Posterior vena cava (tissue), 2 donors: Measurements from ENCODE around the gene ICOSLG. TPM values are rescaled to one million over a fixed set of nuclear protein-coding genes. Genes with fewer than 3 reads are reported as not detected.
"Not testable (repeated sequence)": the region's sequence is repeated elsewhere in the genome, so short reads cannot be mapped to it uniquely, and the experiment has no call there.

Source experiments
- DNase-seq: peaks from one replicate; pipeline ENCODE4 v3.0.0-alpha.2; 2020; ENCODE audit warnings: low spot score
- intact Hi-C, 2 donors: fragments of 100-400 bp; cut with DNase I; formaldehyde crosslinking; loops; one replicate each; pipeline versions ENCODE4 v1.14.1 to v1.14.2; 2022 to 2023
- total RNA-seq, 2 donors: library from RNA; stranded (reverse); fragmentation: NEBNext Ultra II Directional; extraction: Animal tissue kit (Norgen Biotek cat#: 25700); gene quantifications; one replicate each; pipeline ENCODE4 v1.2.1, GENCODE V29; 2021
- donor health status: DM: yes; HTN: yes; CAD: no.
- donor health status: DM: yes; HTN: yes; CAD: no.

ICOSLG gene
- total RNA-seq, 2 donors from 2014 or later, result 1.5 to 2.8 TPM

DNA sequence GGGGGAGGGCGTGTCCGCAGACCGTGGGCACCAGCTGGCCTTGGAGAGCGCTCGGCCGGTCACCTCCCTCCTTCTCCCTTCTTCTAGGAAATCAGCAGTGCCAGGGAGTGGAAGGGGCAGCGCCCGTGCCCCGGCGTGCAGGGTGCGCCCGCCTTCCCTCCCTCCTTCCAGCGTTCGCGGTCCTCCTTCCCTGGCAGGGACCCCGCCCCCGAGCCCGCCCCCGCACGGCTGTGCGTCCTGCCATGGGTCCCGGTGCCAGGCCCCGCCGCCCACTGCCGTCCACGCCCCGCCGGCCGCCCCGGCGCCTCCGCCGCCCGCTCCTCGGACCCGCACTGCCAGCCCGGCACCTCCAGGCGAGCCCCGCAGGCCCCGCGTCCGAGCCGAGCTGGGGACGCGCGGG, 390 bp downstream of the ICOSLG start:
- DNase-seq, intact Hi-C loops: not testable (repeated sequence)

DNA sequence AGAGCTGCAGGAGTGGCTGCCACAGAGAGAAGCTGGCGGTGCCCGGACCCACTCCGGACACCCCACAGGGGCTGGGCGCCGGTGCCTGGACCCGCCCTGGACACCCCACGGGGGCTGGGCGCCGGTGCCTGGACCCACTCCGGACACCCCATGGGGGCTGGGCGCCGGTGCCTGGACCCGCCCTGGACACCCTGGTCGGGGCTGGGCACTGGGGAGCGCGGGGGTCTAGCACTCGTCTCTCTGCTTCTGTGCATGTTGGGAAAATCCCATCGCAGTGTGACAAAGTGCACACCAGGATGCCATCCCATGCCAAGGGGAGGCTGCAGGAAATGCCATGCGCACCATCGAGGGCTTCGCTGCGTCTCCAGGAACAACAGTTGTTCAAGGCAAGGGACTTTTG, 11.2 kb downstream of the ICOSLG start:
- intact Hi-C loops, DNase-seq: not testable (repeated sequence)

DNA sequence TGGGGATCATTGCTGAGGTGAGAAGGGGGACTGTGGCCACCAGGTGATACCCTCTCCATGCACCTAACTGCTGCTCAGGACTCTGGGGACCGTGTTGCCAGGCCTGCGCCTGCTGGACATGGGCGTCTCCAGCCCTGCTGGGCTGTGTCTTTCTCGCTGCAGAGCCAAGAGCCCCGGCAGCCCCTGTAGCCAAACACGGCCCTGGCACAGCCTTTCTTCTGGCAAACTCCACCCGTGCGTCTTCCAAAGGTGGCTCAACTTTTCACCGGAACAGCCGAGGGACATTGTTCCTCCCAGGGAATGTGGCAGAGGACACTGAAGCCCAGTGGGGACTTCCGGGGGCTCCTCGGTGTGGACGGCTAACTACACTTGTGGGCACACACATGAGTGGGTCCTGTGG, 12.6 kb downstream of the ICOSLG start:
- DNase-seq, intact Hi-C loops: not testable (repeated sequence)

DNA sequence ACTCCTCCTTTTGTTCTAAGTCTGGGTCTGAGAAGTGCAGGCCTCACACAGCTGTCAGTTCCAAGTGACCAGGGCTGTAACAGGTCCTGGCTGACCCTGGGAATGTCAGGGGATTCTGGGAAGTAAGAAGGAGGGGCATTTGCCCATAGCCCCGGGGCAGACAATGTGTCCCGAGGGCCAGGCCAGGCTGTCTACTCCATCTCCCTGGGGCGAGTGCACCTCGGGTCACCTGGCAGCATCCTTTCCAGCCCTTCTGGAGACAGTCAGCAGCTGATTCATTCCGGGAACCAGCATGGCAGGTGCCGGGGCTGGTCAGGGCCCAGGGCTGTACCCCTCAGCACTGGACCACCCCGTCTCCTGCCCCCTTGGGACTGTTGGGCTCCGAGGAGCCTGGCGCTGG, 13.1 kb downstream of the ICOSLG start:
- DNase-seq, intact Hi-C loops: not testable (repeated sequence)

DNA sequence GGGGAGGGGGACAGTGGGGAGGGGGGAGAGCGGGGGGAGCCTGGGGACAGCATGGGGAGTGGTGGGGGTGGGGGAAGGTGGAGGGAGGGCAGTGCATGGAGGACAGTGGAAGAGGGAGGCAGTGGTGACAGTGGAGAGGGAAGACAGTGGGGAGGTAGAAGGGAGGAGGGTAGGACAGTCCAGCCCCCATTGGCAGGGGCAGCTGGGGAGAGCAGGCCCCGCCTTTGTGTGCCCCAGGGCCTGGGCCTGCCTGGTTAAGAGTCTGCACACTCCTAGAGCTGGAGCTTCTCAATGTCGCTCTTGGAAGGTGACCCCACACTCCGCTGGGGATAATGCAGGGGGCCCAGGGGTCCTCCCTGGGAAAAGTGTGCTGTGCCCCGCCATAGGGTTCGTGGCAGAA, 15.1 kb downstream of the ICOSLG start:
- DNase-seq, intact Hi-C loops: not testable (repeated sequence)

GRCh38 chr21:44223334-44223733, 17.4 kb downstream of the ICOSLG start:
- DNase-seq, intact Hi-C loops: not testable (repeated sequence)

GRCh38 chr21:44220674-44221073, 20.1 kb downstream of the ICOSLG start:
- intact Hi-C loops, result not testable (repeated sequence)

DNA sequence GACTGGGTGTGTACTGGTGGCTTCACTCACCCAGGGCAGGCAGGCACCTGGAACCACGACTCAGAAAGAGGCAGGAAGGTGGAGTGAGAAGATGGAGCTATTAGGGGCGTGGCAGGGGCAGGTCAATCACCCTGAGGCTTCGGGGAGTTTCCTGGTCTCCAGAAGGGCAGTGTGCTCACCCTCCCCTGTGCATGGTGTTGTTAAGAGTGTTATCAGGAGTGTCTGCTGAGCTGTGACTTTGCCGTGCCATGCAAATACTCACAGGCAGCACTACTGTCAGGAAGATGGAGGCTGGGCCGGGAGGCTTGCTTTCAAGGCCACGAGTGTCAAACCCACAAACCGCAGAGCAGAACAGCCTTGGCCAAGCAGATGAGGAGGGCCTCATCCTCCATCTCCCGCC, 22.3 kb downstream of the ICOSLG start:
- intact Hi-C loops, DNase-seq: not testable (repeated sequence)

More at GRCh38 chr21:44220674-44221073, 20.1 kb downstream of the ICOSLG start:
- DNase-seq, result not testable (repeated sequence)

DNA sequence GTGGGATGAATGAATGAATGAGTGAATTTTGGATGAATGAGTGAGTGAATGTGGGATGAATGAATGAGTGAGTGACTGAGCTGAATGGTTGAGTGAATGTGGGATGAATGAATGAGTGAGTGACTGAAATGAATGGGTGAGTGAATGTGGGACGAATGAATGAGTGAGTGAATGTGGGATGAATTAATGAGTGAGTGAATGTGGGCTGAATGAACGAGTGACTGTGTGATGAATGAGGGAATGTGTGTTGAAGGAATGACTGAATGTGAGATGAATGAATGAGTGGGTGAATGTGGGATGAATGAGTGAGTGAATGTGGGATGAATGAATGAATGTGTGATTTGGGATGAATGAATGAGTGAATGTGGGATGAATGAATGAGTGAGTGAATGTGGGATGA, 28.8 kb downstream of the ICOSLG start:
- DNase-seq, intact Hi-C loops: not testable (repeated sequence)

DNA sequence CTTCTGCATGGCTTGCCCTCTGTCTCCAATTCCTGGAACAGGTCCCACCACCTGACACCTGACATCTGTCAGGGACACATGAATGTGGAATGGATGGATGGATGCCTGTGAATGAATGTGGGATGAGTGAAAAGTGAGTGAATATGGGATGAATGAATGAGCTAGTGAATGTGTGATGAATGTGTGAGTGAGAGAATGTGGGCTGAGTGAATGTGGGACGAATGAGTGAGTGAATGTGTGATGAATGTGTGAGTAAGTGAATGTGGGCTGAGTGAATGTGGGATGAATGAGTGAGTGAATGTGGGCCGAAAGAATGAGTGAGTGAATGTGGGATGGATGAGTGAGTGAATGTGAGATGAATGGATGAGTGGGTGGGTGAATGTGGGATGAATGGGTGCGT, 29.2 kb downstream of the ICOSLG start:
- DNase-seq, intact Hi-C loops: not testable (repeated sequence)

DNA sequence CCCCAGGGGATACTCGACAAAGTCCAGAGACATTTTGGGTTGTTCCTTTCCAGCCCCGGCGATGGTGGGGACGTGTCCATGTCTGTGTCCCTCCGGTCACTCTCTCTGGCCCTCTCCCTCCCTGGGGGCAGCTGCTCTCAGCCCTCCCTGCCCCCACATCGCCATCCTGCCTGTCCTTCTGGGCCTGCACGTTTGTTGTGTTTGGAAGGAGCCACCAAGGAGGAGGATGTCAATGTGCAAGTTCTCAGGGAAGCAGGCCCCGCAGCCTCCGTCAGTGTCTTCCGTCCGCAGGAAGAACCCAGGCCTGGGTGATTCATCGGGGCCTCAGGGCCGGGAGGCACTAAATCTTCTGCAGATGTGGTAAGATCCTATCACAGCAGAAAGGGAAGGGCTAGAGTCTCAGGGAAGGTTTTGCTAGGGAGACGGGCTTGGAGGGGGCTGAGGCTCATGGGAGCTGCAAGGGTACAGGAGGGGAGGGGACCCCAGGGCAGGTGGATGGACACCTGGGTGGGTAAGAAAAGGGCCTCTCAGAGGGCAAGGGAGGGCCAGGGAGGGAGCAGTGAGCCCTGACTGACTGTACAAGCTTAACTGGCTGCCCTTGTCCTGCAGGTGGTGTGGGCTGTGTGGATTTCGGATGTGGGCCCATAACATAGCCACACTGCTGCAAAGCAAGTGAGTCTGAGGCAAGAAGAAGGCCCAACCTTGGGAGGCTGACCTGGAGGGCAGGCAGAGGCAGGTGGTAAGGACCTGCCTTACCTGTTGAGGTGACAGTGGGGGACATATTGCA, 32.7 kb downstream of the ICOSLG start:
- intact Hi-C loops, result not testable (repeated sequence)
- peak; percentile 40 for DNase-seq

DNA sequence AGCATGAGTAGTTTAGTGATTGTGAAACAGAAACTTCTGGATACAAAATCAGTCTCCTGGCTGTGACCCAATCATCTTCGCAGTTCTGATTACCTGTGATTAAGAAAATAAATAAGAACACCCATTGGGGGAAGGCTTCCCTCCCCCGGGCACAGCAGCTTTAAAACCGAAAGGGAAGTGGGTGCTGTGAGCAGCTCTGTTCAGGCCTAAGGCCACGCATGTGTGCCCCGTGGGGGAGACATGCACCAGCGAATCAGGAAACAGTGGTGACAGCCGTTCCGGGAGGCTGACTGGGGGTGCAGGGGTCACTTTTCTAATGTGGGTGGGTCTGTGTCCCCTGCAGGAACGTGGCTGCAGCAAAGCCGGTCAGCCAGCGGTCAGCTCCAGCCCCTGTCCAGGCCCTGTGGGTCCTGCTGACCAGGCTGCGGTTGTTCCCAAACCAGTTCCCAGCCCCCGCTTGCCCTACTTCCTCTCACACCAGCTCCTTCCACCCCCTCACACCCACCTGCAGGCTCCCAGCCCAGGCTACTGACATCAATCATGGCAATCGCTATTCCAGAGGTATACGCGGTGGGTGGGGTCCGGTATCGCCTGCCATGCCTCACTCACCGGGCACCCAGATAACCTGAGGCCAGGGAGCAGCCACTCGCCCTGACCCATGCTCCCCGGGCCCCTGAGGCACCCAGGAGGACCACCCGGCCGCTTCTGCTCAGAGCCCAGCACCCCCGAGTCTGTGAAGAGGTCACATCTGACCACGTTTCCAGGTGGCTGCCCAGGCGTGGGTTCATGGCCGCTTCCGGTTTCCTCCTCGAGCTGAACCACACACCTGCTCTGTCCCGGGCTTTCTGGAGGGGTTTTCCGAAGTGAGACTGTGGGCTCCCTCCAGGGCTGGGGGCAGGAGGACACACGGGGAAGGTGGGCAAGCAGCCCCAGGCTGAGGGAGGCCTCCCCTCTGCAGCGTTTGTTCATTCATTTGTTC, 33.8 kb downstream of the ICOSLG start:
- DNase-seq, intact Hi-C loops: not testable (repeated sequence)

GRCh38 chr21:44206187-44206586, 34.6 kb downstream of the ICOSLG start:
- intact Hi-C loops, DNase-seq: not testable (repeated sequence)

- intact Hi-C loops, DNase-seq: not testable (repeated sequence)
These were observed 38.0 kb downstream of the ICOSLG start for GRCh38 chr21:44202590-44203299.

DNA sequence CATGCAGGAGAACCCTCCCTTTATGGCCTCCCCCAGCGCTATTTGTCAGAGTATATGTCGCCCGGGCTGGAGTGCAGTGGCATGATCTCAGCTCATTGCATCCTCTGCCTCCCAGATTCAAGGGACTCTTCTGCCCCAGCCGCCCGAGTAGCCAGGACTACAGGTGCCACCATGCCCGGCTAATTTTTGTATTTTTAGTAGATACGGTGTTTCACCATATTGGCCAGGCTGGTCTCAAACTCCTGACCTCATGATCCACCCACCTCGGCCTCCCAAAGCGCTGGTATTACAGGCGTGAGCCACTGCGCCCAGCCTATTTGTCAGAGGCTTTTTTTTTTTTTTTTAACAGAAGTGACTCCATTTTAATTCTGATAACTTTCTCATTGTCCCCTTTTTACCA, 40.7 kb downstream of the ICOSLG start:
- intact Hi-C loops, result not testable (repeated sequence)
- peak; percentile 11 for DNase-seq

GRCh38 chr21:44199448-44199847, 41.3 kb downstream of the ICOSLG start:
- peak; percentile 38 for DNase-seq
- intact Hi-C loops, result no loop called here

- intact Hi-C loops, result not testable (repeated sequence)
- peak; percentile 67 for DNase-seq
These were observed 43.6 kb downstream of the ICOSLG start for GRCh38 chr21:44197156-44197516.

GRCh38 chr21:44196212-44197155, 44.3 kb downstream of the ICOSLG start:
- intact Hi-C loops, result not testable (repeated sequence)
- DNase-seq, result peak; percentile 92
